GM10266 (cell line): ENCODE results near the gene OR5K2.

Source experiments
- DNase-seq: peaks from one replicate; pipeline ENCODE4 v3.0.0; 2012; ENCODE audit errors: extremely low spot score
- TF ChIP-seq, protein P1 (sequence below): IDR thresholded peaks from 2 replicates; pipeline ENCODE4 v1.5.1; 2012; ENCODE audit warnings: mild to moderate bottlenecking, low read depth; ENCODE audit not compliant: control insufficient read depth, insufficient read depth; ENCODE audit errors: missing control alignments

OR5K2 gene

DNA sequence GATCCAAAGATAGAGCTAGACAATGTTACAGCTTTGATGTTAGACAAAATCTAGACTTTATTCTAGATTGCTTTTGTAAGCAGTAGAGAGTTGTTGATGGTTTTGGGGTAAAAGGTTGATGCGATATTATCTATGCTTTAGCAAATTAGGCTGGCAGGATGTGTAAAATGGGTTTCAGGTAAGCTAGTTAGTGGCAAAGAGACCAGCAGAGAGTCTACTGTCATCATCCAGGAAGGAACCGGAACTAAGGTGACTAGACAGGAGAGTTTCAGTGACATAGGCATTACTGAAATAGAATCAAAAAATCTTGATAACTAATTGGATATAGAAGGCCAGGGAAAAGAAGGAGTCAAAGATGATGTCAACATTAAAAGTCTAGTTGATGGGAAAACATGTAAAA, 11.1 kb downstream of the OR5K2 start:
- no peak for DNase-seq
- TF ChIP-seq, protein P1, sequence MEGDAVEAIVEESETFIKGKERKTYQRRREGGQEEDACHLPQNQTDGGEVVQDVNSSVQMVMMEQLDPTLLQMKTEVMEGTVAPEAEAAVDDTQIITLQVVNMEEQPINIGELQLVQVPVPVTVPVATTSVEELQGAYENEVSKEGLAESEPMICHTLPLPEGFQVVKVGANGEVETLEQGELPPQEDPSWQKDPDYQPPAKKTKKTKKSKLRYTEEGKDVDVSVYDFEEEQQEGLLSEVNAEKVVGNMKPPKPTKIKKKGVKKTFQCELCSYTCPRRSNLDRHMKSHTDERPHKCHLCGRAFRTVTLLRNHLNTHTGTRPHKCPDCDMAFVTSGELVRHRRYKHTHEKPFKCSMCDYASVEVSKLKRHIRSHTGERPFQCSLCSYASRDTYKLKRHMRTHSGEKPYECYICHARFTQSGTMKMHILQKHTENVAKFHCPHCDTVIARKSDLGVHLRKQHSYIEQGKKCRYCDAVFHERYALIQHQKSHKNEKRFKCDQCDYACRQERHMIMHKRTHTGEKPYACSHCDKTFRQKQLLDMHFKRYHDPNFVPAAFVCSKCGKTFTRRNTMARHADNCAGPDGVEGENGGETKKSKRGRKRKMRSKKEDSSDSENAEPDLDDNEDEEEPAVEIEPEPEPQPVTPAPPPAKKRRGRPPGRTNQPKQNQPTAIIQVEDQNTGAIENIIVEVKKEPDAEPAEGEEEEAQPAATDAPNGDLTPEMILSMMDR, result no peak

DNA sequence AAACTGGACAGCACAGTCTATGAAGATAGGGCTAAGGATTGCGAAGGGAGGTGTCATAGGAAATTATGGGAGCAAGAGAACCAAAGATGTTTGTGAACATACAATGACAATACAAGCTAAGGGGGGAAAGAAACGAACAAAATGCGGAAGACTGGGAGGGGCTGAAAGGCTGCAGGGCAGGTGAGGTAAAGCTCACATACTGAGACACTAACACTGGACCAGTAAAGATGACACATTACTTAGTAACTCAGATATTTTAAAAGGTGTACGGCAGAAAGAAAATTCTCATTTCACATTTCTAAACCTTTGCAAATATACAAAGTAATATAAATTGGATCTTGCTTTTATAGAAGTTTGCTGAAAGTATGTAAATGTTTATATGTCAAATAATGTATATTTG, 15.1 kb downstream of the OR5K2 start:
- DNase-seq, result no peak
- TF ChIP-seq, protein P1, result no peak

DNA sequence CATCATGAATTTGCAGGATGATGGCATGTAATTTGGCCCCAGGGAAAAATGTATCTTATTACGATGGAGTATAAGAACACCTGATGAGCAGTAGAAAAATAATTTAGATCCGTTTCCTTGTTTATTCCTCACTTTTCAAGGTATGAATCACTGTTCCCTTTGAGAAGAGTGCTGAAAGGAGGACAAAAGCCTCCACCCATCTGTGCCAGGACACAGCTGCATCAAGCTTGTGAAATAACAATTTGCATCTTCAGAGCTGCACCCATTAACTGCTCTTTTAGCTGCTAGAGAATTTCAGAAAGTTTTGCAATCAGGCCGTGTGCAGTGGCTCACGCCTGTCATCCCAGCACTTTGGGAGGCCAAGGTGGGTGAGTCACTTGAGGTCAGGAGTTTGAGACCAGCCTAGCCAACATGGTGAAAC, 15.6 kb downstream of the OR5K2 start:
- DNase-seq, result no peak
- TF ChIP-seq, protein P1, result no peak

DNA sequence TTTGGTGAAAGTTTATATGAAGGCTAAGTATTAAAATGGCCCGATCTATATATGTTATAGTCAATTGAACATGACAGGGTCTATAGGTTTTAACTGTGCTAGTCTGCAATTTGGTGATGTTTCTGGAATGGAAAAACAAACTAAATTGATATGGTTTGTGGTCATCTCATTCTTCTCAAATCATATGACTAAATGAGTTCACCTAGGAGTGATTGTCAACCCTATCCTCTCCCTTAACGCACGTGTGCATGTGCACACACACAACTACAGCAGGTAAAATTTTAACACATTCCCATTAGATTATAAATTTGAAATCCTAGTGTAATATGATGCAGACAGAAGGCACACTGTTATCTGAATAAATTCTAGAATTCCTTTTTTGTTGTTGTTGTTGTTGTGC, 16.3 kb downstream of the OR5K2 start:
- TF ChIP-seq, protein P1, result no peak
- no peak for DNase-seq

DNA sequence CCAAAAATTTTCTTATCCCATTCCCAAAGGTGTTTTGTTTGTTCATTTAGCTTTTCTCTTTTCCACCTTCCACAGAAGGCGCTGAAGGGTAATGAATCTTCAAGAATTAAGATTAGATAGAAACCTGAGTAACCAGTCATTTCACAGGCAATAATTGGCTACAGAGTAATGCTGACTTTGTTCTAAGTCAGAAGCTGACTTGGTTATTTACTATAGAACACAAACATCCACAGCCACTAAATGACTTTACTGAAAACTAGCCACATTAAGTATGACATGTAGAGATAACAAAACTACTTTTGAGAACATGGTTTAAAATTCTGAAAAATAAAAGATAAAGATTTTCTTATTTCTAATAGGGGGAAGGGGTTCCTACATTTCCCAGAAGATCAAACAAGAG, 17.5 kb downstream of the OR5K2 start:
- TF ChIP-seq, protein P1, result no peak
- no peak for DNase-seq

DNA sequence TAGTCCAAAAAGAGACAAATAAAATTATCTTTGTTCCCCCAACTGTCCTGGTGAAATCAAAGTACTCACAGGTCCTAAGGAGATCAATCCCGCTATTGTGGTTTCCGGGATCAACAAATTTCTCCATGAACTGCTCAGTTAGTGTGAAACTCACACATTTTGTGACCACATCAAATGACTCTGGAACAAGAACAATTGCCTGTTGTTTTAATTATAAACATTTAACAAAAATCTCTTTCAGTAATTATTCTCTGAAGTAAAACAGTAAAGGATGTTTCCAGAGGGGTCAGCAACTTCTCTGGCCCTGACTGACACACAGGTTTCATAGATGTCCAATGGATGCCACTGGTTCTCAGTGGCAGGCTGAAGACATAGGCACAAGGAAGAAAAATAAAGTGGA, 21.3 kb downstream of the OR5K2 start:
- no peak for DNase-seq

DNA sequence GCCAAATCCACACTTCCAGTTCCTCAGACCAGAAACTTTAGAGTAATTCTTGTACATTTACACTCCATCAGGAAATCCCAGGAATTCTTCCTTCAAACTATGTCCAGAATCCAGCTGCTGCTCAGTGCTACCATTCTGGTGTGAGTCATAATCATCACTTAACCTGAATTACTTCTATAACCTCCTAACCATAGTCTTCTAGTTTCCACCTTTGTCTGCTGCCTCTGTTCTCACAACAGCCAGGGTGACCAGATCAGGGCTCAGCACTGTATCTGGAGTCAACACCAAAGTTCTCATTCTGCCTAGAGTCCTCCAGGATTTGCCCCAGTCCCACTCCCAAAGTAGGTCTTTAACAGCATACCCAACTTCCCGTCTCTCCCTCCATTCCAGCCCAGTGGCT, 21.9 kb downstream of the OR5K2 start:
- TF ChIP-seq, protein P1, result no peak
- DNase-seq, result no peak

More for the DNA sequence above, 21.3 kb downstream of the OR5K2 start:
- TF ChIP-seq, protein P1, result no peak
